ENCODE data around the gene ADGRG1.

DNA sequence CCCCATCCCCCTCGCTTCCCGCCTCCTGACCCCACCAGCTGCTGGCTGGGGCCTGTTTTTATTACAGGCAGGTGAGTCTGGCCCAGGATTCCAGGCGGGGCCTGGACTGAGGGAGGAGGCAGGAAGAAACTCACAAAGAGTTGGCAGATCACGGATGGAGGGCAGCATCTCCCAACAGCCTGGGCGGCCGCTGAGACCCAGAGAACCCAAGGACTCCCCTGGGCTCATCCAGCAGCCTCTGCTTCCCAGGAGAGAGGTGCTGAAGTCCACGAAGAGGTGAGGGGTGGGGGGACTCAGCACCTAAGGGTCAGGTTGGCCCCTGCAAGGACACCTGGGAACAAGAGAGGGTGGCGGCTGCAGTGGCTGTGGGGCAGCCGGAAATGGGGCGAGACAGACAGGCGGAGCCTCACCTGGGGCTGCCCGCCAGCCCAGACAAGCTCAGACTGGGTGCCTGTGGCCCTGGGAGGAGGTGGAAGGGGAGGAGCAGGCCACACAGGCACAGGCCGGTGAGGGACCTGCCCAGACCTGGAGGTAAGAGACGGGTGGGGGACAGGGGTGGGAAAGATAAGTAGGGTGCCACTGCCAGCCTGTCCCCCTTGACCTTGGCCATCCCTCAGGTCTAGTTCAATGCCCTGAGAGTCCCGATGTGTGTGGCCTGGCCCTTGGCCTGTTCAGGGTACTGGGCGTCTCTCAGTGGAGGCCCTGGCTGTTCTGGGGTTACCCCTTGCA lies 8.7 kb upstream of the ADGRG1 start:
- TF ChIP-seq, protein P1, sequence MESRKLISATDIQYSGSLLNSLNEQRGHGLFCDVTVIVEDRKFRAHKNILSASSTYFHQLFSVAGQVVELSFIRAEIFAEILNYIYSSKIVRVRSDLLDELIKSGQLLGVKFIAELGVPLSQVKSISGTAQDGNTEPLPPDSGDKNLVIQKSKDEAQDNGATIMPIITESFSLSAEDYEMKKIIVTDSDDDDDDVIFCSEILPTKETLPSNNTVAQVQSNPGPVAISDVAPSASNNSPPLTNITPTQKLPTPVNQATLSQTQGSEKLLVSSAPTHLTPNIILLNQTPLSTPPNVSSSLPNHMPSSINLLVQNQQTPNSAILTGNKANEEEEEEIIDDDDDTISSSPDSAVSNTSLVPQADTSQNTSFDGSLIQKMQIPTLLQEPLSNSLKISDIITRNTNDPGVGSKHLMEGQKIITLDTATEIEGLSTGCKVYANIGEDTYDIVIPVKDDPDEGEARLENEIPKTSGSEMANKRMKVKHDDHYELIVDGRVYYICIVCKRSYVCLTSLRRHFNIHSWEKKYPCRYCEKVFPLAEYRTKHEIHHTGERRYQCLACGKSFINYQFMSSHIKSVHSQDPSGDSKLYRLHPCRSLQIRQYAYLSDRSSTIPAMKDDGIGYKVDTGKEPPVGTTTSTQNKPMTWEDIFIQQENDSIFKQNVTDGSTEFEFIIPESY (IDR thresholded peaks at IDR 0.05; ENCODE audit: borderline replicate concordance, low read depth), result no peak
- no peak for TF ChIP-seq FOXJ3 (CRISPR knock-in tag; IDR thresholded peaks at IDR 0.05)
- TF ChIP-seq POLR2AphosphoS5 (IDR thresholded peaks at IDR 0.05; ENCODE audit: low read depth, low read length), result no peak
- TF ChIP-seq FOXM1 (IDR thresholded peaks at IDR 0.05; ENCODE audit: low read depth), result no peak
- TF ChIP-seq EZH2phosphoT487 (IDR thresholded peaks at IDR 0.05; ENCODE audit: borderline replicate concordance, low read depth), result no peak
- TF ChIP-seq, protein P2, sequence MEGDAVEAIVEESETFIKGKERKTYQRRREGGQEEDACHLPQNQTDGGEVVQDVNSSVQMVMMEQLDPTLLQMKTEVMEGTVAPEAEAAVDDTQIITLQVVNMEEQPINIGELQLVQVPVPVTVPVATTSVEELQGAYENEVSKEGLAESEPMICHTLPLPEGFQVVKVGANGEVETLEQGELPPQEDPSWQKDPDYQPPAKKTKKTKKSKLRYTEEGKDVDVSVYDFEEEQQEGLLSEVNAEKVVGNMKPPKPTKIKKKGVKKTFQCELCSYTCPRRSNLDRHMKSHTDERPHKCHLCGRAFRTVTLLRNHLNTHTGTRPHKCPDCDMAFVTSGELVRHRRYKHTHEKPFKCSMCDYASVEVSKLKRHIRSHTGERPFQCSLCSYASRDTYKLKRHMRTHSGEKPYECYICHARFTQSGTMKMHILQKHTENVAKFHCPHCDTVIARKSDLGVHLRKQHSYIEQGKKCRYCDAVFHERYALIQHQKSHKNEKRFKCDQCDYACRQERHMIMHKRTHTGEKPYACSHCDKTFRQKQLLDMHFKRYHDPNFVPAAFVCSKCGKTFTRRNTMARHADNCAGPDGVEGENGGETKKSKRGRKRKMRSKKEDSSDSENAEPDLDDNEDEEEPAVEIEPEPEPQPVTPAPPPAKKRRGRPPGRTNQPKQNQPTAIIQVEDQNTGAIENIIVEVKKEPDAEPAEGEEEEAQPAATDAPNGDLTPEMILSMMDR (IDR thresholded peaks at IDR 0.05), result no peak
- TF ChIP-seq ELF1 (IDR thresholded peaks at IDR 0.05), result no peak
